ENCODE results near the gene AP5Z1.

The AP5Z1 gene

GRCh38 chr7:4744391-4745264, 30.8 kb upstream of the AP5Z1 start:
- peak; percentile 83 to 99 (median 93) for DNase-seq
- intact Hi-C loops (cut with DNase I), result no loop called here

- intact Hi-C loops (cut with DNase I), result no loop called here
- no peak for DNase-seq
These were observed 30.0 kb upstream of the AP5Z1 start for GRCh38 chr7:4745265-4745919.

GRCh38 chr7:4745971-4746919, 29.2 kb upstream of the AP5Z1 start:
- intact Hi-C loops (cut with DNase I), result no loop called here
- DNase-seq, result no peak

- intact Hi-C loops (cut with DNase I), result no loop called here
- DNase-seq, result no peak
These were observed 28.4 kb upstream of the AP5Z1 start for GRCh38 chr7:4747013-4747412.

- intact Hi-C loops (cut with DNase I), result no loop called here
- DNase-seq, result no peak
These were observed 27.7 kb upstream of the AP5Z1 start for GRCh38 chr7:4747746-4748145.

GRCh38 chr7:4748231-4748681, 27.2 kb upstream of the AP5Z1 start:
- no peak for DNase-seq
- intact Hi-C loops (cut with DNase I), result no loop called here

- intact Hi-C loops (cut with DNase I), result no loop called here
- no peak for DNase-seq
These were observed 26.1 kb upstream of the AP5Z1 start for GRCh38 chr7:4749363-4749762.

GRCh38 chr7:4749798-4750197, 25.6 kb upstream of the AP5Z1 start:
- intact Hi-C loops (cut with DNase I), result loop anchor here (5.0 kb wide), 2 partner anchors 67 to 107 kb away; partner anchors contain the start of gene FOXK1
- DNase-seq, result no peak

GRCh38 chr7:4751398-4751947, 23.9 kb upstream of the AP5Z1 start:
- intact Hi-C loops (cut with DNase I), result loop anchor here (5.0 kb wide), 2 partner anchors 69 to 109 kb away; partner anchors contain the start of gene FOXK1
- DNase-seq, result peak in 8 of 10 donors; percentile 45 to 94 (median 70)

- intact Hi-C loops (cut with DNase I), result loop anchor here (5.0 kb wide), 2 partner anchors 72 to 112 kb away; partner anchors contain the start of gene FOXK1
- peak; percentile 69 to 97 (median 85) for DNase-seq
These were observed 21.6 kb upstream of the AP5Z1 start for GRCh38 chr7:4753598-4754432.

- peak in 1 of 10 donors; percentile 66 for DNase-seq
- intact Hi-C loops (cut with DNase I), result loop anchor here (5.0 kb wide), 2 partner anchors 72 to 112 kb away; partner anchors contain the start of gene FOXK1
These were observed 20.9 kb upstream of the AP5Z1 start for GRCh38 chr7:4754433-4755010.

GRCh38 chr7:4755045-4755444, 20.4 kb upstream of the AP5Z1 start:
- DNase-seq, result peak in 1 of 10 donors; percentile 78
- intact Hi-C loops (cut with DNase I), result no loop called here

GRCh38 chr7:4758111-4758510, 17.3 kb upstream of the AP5Z1 start:
- intact Hi-C loops (cut with DNase I), result no loop called here
- DNase-seq, result peak in 1 of 10 donors; percentile 62

- DNase-seq, result peak in 3 of 10 donors; percentile 17 to 81 (median 51)
- intact Hi-C loops (cut with DNase I), result no loop called here
These were observed 16.6 kb upstream of the AP5Z1 start for GRCh38 chr7:4758791-4759190.

- peak in 1 of 10 donors; percentile 69 for DNase-seq
- intact Hi-C loops (cut with DNase I), result no loop called here
These were observed 16.2 kb upstream of the AP5Z1 start for GRCh38 chr7:4759211-4759610.

GRCh38 chr7:4760952-4761351, 14.5 kb upstream of the AP5Z1 start:
- peak in 1 of 10 donors; percentile 31 for DNase-seq

GRCh38 chr7:4762121-4763055, 13.0 kb upstream of the AP5Z1 start:
- intact Hi-C loops (cut with DNase I), result no loop called here
- DNase-seq, result peak in 2 of 10 donors; percentile 52 to 79

More at GRCh38 chr7:4760952-4761351, 14.5 kb upstream of the AP5Z1 start:
- intact Hi-C loops (cut with DNase I), result no loop called here

All from posterior cingulate gyrus (tissue), 11 donors.